ENCODE results near the gene ABHD16A.

The ABHD16A gene

DNA sequence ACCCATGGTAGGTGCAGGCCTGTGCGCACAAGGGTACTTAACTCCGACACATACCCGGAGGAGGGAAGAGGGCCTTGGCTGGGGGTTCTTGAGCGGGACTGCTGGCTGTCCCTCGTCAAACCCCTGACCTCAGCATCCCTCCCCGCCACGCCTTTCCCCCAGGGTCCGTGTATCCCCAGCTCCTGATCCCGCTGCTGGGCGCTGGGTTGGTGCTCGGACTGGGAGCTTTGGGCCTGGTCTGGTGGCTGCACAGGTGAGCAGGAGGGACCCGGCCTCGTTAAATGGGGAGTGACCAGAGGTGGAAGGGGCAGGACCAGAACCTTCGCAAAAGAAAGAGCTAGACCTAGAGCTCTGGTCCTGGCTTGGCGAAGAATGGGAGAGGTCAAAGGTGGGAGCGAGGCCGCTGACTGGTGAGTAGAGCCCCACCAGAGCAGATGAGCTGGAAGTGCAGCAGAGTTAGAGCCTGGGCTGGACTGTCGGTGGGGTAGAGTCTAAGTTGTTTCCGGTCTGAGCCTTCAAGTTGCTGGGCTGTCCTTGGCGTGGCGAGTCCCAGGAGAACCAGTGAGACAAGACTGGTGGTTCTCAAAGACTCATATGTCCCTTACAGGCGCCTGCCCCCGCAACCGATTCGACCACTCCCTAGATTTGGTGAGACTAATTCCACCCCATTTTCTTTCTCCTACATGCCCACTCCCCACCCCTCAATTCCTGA, 21.0 kb upstream of the ABHD16A start:
- TF ChIP-seq, protein P1, sequence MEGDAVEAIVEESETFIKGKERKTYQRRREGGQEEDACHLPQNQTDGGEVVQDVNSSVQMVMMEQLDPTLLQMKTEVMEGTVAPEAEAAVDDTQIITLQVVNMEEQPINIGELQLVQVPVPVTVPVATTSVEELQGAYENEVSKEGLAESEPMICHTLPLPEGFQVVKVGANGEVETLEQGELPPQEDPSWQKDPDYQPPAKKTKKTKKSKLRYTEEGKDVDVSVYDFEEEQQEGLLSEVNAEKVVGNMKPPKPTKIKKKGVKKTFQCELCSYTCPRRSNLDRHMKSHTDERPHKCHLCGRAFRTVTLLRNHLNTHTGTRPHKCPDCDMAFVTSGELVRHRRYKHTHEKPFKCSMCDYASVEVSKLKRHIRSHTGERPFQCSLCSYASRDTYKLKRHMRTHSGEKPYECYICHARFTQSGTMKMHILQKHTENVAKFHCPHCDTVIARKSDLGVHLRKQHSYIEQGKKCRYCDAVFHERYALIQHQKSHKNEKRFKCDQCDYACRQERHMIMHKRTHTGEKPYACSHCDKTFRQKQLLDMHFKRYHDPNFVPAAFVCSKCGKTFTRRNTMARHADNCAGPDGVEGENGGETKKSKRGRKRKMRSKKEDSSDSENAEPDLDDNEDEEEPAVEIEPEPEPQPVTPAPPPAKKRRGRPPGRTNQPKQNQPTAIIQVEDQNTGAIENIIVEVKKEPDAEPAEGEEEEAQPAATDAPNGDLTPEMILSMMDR (IDR thresholded peaks at IDR 0.05), result no peak
- H3K27me3 Mint-ChIP-seq (ENCODE audit: low read depth, poor library complexity), result no peaks in the 10 kb centered on the region
- H3K9me3 Mint-ChIP-seq, result no peaks in the 10 kb centered on the region
- H3K4me3 Mint-ChIP-seq, result no peak overlapping the region
- peaks cover 46% of the 10 kb centered on the region for H3K36me3 Mint-ChIP-seq (ENCODE audit: low read depth)
- H3K27ac Mint-ChIP-seq, result peak overlapping the region; percentile 92
- DNase-seq, result no peak
- peaks cover 38% of the 10 kb centered on the region for H3K4me1 Mint-ChIP-seq

DNA sequence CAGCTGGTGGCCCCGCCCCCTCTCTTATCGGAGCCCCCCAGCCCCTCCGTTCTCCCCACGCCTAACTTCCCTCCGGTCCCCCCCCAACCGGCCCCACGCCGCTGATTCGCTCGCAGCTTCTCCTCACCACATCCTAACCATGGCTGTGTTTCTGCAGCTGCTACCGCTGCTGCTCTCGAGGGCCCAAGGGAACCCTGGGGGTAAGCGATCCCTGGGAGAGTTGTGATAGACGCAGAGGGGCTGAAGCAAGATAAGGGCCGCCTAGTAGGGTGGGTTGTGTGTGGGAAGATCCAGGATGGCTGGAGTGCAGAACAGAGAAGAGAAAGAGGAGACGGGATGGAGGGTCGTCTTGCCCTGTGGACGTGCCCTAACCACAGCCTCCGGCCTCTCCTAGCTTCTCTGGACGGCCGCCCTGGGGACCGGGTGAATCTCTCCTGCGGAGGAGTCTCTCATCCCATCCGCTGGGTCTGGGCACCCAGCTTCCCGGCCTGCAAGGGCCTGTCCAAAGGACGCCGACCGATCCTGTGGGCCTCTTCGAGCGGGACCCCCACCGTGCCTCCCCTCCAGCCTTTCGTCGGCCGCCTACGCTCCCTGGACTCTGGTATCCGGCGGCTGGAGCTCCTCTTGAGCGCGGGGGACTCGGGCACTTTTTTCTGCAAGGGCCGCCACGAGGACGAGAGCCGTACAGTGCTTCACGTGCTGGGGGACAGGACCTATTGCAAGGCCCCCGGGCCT, 20.3 kb upstream of the ABHD16A start, which contains the start of gene MPIG6B:
MPIG6B (plus strand) TSS at position 129 of the 735 bp plus-strand sequence; CDS start at position 140, 11 bp downstream.
- DNase-seq, result no peak
- H3K4me3 Mint-ChIP-seq, result no peak within 1 kb of the TSS
- peak within 1 kb of the TSS; percentile 92 for H3K27ac Mint-ChIP-seq
- H3K36me3 Mint-ChIP-seq (ENCODE audit: low read depth), result peaks cover 39% of the 10 kb centered on the region
- TF ChIP-seq, protein P1 (IDR thresholded peaks at IDR 0.05), result no peak
- no peaks in the 10 kb centered on the region for H3K27me3 Mint-ChIP-seq (ENCODE audit: low read depth, poor library complexity)
- peaks cover 35% of the 10 kb centered on the region for H3K4me1 Mint-ChIP-seq
- H3K9me3 Mint-ChIP-seq, result no peaks in the 10 kb centered on the region

DNA sequence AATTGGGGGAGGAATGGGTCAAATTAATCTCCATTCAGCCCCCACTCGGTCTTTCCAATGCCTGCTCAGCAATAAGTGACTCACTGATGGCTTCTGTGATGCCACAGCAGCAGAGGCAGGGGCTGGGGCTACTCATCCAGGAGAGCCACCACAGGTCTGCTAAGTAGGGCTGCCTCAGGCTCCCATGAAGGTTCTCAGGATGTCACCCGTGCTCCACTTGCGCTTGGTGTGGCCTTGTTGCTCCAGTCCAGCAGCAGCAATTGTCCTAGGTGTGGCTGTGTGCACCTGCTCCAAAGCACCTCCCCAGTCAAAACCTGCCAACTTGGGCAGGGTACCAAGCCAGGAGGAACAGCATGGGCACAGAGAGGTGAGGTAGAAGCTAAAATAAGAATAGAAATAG, 19.0 kb upstream of the ABHD16A start:
- Mint-ChIP-seq H3K27ac (no peak overlapping the region), H3K9me3 (no peaks in the 10 kb centered on the region), H3K4me1 (peaks cover 35% of the 10 kb centered on the region), H3K36me3 (ENCODE audit: low read depth) (peaks cover 30% of the 10 kb centered on the region), H3K4me3 (no peak overlapping the region), H3K27me3 (ENCODE audit: low read depth, poor library complexity) (no peaks in the 10 kb centered on the region)
- DNase-seq, result no peak
- TF ChIP-seq, protein P1 (IDR thresholded peaks at IDR 0.05), result no peak

DNA sequence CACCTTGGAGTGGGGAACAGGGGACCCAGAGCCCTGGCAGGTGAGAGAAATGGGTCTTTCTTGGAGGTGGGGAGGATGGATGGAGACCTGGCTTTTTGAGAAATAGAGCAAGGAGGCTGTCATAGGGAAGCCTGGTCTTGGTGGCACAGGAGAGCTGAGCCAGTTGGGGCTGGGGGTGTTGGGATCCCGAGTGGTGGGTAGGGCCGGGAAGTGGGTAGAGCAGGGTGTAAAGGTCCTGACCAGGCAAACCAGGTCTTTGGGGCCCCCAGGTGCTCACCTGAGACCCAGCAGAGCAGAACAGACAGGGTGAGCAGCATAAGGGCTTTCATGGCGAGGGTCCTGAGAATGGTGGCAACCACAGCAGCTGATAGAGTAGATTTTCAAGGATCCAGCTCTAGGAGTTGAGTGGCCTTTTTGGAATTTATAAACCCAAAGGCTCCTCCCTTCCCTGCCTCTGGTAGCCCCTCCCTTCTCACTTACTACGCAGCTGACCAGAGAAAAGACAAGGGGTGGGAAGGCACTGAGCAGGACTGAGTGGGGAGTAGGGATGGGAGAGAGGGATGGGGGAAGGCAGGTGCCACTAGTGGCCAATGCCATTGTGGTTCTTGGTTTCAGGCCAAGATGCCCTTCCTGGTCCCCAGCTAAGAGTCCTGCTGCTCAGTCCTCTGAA, 18.4 kb upstream of the ABHD16A start, which contains the start of gene LY6G6C:
LY6G6C (minus strand) TSS at position 396 of the 670 bp plus-strand sequence; CDS start at position 329, 67 bp downstream.
- DNase-seq, result no peak
- H3K4me1 Mint-ChIP-seq, result peaks cover 31% of the 10 kb centered on the region
- TF ChIP-seq, protein P1 (IDR thresholded peaks at IDR 0.05), result no peak
- no peaks in the 10 kb centered on the region for H3K9me3 Mint-ChIP-seq
- H3K4me3 Mint-ChIP-seq, result no peak within 1 kb of the TSS
- no peaks in the 10 kb centered on the region for H3K27me3 Mint-ChIP-seq (ENCODE audit: low read depth, poor library complexity)
- H3K27ac Mint-ChIP-seq, result no peak within 1 kb of the TSS
- H3K36me3 Mint-ChIP-seq (ENCODE audit: low read depth), result peaks cover 24% of the 10 kb centered on the region

DNA sequence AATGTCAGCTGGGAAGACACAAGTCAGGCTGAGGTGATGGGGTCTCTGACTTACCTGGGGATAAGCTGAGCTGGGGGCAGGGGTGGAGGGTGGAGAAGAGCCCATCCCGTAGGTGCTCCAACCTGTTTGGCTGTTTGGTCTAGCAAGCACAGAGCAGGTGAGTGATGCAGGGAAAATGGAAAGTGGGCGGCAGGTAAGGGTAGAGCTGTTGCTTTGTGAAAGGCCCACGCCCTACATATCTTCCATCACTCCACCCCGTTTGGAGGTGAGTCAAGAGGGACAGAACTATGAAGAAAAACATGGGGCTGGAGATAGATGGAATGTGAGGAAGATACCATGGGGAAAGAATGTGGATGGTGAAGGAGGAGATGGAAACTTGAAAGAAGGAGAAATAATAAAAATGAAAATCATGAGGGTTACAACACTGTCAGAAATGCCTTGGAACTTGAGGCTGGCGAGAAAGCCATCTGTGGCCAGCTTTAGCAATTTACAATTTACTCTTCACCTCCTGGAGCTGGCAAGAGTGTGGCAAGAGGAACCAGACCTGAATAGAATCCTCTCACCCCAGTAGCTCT, 17.2 kb upstream of the ABHD16A start:
- Mint-ChIP-seq H3K27ac (no peak overlapping the region), H3K4me1 (peaks cover 33% of the 10 kb centered on the region), H3K27me3 (ENCODE audit: low read depth, poor library complexity) (no peaks in the 10 kb centered on the region), H3K4me3 (no peak overlapping the region), H3K9me3 (no peaks in the 10 kb centered on the region), H3K36me3 (ENCODE audit: low read depth) (peaks cover 12% of the 10 kb centered on the region)
- TF ChIP-seq, protein P1 (IDR thresholded peaks at IDR 0.05), result no peak
- DNase-seq, result no peak
